Cardiac fibroblast (primary cell): ENCODE results near the gene RABL2B.

Source experiments
- DNase-seq, 2 donors: peaks; one replicate each; pipeline versions ENCODE4 v3.0.0 to v3.0.0-alpha.2; 2010; ENCODE audit warnings: low read depth in 2 of 2
- H3K4me3 ChIP-seq, 2 donors: replicated peaks in 1 of 2; 1 replicate in 1 of 2; 2 replicates in 1 of 2; pipeline ENCODE4 v1.5.1; 2011; ENCODE audit warnings: low read depth in 2 of 2, low read length in 2 of 2, mild to moderate bottlenecking in 2 of 2, moderate library complexity in 1 of 2
- CTCF ChIP-seq: IDR thresholded peaks from one replicate; pipeline ENCODE4 v1.5.1; 2011; ENCODE audit warnings: low read depth, mild to moderate bottlenecking, low read length, inconsistent platforms

The RABL2B gene

GRCh38 chr22:50724616-50725015 lies 58.8 kb downstream of the RABL2B start:
- no peak for TF ChIP-seq CTCF
- DNase-seq, result no peak

DNA sequence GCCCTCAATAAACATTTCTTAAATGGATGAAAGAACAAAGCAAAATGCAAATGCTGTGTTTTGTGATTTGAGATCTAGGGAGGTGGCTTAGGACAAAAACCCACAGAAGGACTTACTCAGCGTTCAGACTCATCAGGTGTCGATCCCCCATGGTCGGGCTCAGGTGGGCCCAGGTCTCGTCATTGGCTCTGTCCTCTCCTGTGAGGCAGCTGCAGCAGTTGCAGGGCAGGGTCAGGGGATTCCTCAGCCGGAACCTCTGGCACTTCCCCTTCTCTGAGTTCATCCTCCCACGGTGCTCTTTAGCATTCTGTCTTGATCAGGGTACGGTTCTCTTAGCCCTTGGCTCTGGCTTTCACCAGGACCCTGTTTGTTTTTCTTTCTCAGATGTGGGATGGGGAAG lies 59.4 kb downstream of the RABL2B start:
- no peak for TF ChIP-seq CTCF

More at GRCh38 chr22:50724616-50725015, 58.8 kb downstream of the RABL2B start:
- H3K4me3 ChIP-seq, result no peak overlapping the region

DNA sequence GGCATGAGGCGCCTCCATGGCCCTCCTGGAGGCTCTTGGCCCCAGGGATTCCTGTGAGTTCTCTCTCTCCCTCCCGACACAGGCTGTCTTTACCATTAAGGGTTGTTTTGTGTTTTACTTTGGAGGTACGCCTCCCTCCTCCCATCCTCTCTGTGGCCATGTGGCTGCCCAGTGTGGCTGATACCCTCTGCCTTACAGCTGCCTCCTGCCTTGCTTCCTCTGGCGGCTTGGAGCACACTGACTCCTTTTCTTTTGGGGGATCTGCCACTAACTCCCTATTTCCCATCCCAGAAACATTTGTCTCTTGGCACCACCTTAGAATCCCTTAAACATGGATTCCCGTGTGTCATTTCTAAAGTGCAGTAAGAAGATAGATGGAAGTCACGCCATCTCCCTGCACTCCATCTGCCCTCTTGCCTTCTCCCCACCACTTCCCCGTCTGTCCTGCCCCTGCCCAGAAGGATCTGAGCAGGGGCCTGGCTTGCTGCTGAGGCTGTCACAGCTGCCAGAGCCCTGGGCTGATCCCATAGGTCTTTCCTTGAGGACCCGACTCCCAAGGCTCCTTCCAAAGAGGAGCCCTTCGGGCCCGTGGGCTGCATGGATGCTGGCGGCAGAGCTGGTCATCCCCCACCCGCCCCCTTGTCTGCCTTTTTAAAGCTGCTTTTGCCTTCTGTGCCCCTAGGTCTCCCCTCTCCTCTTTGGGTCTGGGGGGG lies 60.6 kb downstream of the RABL2B start:
- TF ChIP-seq CTCF, result no peak
- no peak overlapping the region for H3K4me3 ChIP-seq
- DNase-seq, result no peak

More for the DNA sequence above, 59.4 kb downstream of the RABL2B start:
- no peak overlapping the region for H3K4me3 ChIP-seq
- DNase-seq, result no peak

GRCh38 chr22:50722048-50722701 lies 61.3 kb downstream of the RABL2B start:
- H3K4me3 ChIP-seq, result no peak overlapping the region
- no peak for TF ChIP-seq CTCF
- no peak for DNase-seq

DNA sequence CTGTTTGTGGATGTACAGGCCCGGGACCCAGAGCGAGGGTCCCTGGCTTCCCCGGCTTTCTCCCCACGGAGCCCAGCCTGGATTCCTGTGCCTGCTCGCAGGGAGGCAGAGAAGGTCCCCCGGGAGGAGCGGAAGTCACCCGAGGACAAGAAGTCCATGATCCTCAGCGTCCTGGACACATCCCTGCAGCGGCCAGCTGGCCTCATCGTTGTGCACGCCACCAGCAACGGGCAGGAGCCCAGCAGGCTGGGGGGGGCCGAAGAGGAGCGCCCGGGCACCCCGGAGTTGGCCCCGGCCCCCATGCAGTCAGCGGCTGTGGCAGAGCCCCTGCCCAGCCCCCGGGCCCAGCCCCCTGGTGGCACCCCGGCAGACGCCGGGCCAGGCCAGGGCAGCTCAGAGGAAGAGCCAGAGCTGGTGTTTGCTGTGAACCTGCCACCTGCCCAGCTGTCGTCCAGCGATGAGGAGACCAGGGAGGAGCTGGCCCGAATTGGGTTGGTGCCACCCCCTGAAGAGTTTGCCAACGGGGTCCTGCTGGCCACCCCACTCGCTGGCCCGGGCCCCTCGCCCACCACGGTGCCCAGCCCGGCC lies 62.1 kb downstream of the RABL2B start:
- TF ChIP-seq CTCF, result no peak
- no peak for DNase-seq
- no peak overlapping the region for H3K4me3 ChIP-seq

DNA sequence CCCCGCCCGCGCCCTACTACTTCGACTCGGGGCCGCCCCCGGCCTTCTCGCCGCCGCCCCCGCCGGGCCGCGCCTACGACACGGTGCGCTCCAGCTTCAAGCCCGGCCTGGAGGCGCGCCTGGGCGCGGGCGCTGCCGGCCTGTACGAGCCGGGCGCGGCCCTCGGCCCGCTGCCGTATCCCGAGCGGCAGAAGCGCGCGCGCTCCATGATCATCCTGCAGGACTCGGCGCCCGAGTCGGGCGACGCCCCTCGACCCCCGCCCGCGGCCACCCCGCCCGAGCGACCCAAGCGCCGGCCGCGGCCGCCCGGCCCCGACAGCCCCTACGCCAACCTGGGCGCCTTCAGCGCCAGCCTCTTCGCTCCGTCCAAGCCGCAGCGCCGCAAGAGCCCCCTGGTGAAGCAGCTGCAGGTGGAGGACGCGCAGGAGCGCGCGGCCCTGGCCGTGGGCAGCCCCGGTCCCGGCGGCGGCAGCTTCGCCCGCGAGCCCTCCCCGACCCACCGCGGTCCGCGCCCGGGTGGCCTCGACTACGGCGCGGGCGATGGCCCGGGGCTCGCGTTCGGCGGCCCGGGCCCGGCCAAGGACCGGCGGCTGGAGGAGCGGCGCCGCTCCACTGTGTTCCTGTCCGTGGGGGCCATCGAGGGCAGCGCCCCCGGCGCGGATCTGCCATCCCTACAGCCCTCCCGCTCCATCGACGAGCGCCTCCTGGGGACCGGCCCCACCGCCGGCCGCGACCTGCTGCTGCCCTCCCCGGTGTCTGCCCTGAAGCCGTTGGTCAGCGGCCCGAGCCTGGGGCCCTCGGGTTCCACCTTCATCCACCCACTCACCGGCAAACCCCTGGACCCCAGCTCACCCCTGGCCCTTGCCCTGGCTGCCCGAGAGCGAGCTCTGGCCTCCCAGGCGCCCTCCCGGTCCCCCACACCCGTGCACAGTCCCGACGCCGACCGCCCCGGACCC lies 62.9 kb downstream of the RABL2B start:
- no peak for TF ChIP-seq CTCF
- H3K4me3 ChIP-seq, result no peak overlapping the region
- no peak for DNase-seq
